Body of pancreas (tissue), 4 donors: ENCODE results near the gene SULT2A1.

Source experiments
- POLR2A ChIP-seq, 3 donors: fragments of 450-650 bp; IDR thresholded peaks; one replicate each; pipeline ENCODE4 v1.6.1; 2016; ENCODE audit warnings: antibody characterized with exemption in 3 of 3, mild to moderate bottlenecking in 2 of 3
- TF ChIP-seq, protein P1 (sequence below), 7 experiments: fragments of 450-650 bp in 4 of 7; fragments of 200-600 bp in 3 of 7; sonication (generic) in 3 of 7; IDR thresholded peaks; one replicate each; pipeline ENCODE4 v1.5.1; 2016 to 2019; ENCODE audit warnings: antibody characterized with exemption in 7 of 7

- TF ChIP-seq, protein P1, sequence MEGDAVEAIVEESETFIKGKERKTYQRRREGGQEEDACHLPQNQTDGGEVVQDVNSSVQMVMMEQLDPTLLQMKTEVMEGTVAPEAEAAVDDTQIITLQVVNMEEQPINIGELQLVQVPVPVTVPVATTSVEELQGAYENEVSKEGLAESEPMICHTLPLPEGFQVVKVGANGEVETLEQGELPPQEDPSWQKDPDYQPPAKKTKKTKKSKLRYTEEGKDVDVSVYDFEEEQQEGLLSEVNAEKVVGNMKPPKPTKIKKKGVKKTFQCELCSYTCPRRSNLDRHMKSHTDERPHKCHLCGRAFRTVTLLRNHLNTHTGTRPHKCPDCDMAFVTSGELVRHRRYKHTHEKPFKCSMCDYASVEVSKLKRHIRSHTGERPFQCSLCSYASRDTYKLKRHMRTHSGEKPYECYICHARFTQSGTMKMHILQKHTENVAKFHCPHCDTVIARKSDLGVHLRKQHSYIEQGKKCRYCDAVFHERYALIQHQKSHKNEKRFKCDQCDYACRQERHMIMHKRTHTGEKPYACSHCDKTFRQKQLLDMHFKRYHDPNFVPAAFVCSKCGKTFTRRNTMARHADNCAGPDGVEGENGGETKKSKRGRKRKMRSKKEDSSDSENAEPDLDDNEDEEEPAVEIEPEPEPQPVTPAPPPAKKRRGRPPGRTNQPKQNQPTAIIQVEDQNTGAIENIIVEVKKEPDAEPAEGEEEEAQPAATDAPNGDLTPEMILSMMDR (IDR thresholded peaks at IDR 0.05): no peak
- TF ChIP-seq POLR2A (IDR thresholded peaks at IDR 0.05): no peak
These were observed 4.4 kb downstream of the SULT2A1 start for GRCh38 chr19:47881757-47882156.
